HG03442 (cell line): Measurements from ENCODE around the gene BAIAP2L1.
"Not testable (repeated sequence)": the region's sequence is repeated elsewhere in the genome, so short reads cannot be mapped to it uniquely, and the experiment has no call there.

Experiments used
- ATAC-seq: cut with Tn5 transposase; IDR thresholded peaks from one replicate; pipeline ENCODE4 v1.9.1; 2021; ENCODE audit warnings: mild to moderate bottlenecking, moderate library complexity; ENCODE audit not compliant: unreplicated experiment

The BAIAP2L1 gene

GRCh38 chr7:98324782-98325181 is 76.1 kb downstream of the BAIAP2L1 start:
- ATAC-seq = no peak

GRCh38 chr7:98323597-98324322 is 77.1 kb downstream of the BAIAP2L1 start:
- no peak for ATAC-seq

- ATAC-seq = no peak
Measured at GRCh38 chr7:98322331-98323270, 78.3 kb downstream of the BAIAP2L1 start.

- ATAC-seq = no peak
Measured at GRCh38 chr7:98321301-98321700, 79.6 kb downstream of the BAIAP2L1 start.

GRCh38 chr7:98319176-98319575 is 81.7 kb downstream of the BAIAP2L1 start:
- ATAC-seq = no peak

GRCh38 chr7:98317366-98318040 is 83.4 kb downstream of the BAIAP2L1 start:
- ATAC-seq = no peak

- ATAC-seq = not testable (repeated sequence)
Measured at GRCh38 chr7:98315994-98316527, 84.8 kb downstream of the BAIAP2L1 start.

- ATAC-seq = peak; percentile 77
Measured at GRCh38 chr7:98315318-98315993, 85.4 kb downstream of the BAIAP2L1 start.

GRCh38 chr7:98314469-98314868 is 86.4 kb downstream of the BAIAP2L1 start:
- peak; percentile 57 for ATAC-seq

GRCh38 chr7:98312201-98312600 is 88.7 kb downstream of the BAIAP2L1 start:
- ATAC-seq = no peak

GRCh38 chr7:98309566-98309965 is 91.3 kb downstream of the BAIAP2L1 start:
- no peak for ATAC-seq

- ATAC-seq = no peak
Measured at GRCh38 chr7:98307971-98308466, 92.9 kb downstream of the BAIAP2L1 start.

GRCh38 chr7:98305951-98306535 is 94.8 kb downstream of the BAIAP2L1 start:
- no peak for ATAC-seq

- no peak for ATAC-seq
Measured at GRCh38 chr7:98303906-98304305, 97.0 kb downstream of the BAIAP2L1 start.

- no peak for ATAC-seq
Measured at GRCh38 chr7:98303176-98303865, 97.6 kb downstream of the BAIAP2L1 start.

GRCh38 chr7:98301693-98302470 is 99.0 kb downstream of the BAIAP2L1 start:
- ATAC-seq = no peak

- no peak for ATAC-seq
Measured at GRCh38 chr7:98300595-98301372, 100.1 kb downstream of the BAIAP2L1 start.
